ENCODE results near the gene DCDC2.
"Not testable (repeated sequence)": the region's sequence is repeated elsewhere in the genome, so short reads cannot be mapped to it uniquely, and the experiment has no call there.

Gene DCDC2

DNA sequence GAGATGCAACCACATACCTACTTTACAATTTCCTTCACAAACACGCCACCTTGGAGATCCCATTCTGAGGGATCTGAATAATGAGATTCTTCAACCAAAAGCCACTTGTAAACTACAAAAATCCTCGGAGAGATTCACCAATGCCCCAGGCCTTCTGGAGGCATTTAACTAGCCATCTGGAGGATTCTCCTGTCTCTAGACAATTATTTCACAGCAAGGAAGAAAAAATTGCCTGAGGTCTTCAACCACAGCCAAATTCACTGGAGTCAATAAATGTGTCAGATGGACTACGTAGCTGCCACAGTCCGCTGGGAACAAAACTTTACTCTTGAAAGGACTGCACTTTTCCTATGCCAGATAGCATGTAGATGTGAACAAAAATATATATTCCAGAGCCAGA lies 19.0 kb upstream of the DCDC2 start:
- DNase-seq (ENCODE audit: low read depth): no peak
- TF ChIP-seq, protein P1, sequence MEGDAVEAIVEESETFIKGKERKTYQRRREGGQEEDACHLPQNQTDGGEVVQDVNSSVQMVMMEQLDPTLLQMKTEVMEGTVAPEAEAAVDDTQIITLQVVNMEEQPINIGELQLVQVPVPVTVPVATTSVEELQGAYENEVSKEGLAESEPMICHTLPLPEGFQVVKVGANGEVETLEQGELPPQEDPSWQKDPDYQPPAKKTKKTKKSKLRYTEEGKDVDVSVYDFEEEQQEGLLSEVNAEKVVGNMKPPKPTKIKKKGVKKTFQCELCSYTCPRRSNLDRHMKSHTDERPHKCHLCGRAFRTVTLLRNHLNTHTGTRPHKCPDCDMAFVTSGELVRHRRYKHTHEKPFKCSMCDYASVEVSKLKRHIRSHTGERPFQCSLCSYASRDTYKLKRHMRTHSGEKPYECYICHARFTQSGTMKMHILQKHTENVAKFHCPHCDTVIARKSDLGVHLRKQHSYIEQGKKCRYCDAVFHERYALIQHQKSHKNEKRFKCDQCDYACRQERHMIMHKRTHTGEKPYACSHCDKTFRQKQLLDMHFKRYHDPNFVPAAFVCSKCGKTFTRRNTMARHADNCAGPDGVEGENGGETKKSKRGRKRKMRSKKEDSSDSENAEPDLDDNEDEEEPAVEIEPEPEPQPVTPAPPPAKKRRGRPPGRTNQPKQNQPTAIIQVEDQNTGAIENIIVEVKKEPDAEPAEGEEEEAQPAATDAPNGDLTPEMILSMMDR (IDR thresholded peaks at IDR 0.05; ENCODE audit: control insufficient read depth, extremely low read depth, insufficient read depth): no peak
- no peak overlapping the region for H3K4me3 ChIP-seq (ENCODE audit: low read depth, low read length)

DNA sequence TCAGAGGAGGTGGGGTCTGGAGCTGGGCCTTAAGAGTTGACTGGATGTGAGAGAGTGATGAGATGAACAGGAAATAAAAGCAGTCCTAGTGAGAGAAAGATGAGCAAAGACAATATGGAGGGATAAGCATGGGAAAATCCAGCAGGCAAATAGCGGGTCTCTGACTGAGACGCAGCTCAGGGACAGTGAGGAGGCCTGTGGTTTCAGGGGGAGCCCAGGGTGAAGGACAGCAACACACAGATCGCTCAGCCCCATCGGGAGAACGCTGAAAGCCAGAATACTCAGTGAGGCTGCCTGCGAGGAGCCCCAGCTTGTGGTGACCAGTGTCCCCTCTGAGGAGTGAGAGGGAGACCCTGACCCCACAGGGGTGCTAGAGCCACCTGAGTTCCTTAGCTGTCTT lies 16.8 kb upstream of the DCDC2 start:
- no peak for DNase-seq (ENCODE audit: low read depth)
- TF ChIP-seq, protein P1 (IDR thresholded peaks at IDR 0.05; ENCODE audit: control insufficient read depth, extremely low read depth, insufficient read depth): no peak
- no peak overlapping the region for H3K4me3 ChIP-seq (ENCODE audit: low read depth, low read length)

DNA sequence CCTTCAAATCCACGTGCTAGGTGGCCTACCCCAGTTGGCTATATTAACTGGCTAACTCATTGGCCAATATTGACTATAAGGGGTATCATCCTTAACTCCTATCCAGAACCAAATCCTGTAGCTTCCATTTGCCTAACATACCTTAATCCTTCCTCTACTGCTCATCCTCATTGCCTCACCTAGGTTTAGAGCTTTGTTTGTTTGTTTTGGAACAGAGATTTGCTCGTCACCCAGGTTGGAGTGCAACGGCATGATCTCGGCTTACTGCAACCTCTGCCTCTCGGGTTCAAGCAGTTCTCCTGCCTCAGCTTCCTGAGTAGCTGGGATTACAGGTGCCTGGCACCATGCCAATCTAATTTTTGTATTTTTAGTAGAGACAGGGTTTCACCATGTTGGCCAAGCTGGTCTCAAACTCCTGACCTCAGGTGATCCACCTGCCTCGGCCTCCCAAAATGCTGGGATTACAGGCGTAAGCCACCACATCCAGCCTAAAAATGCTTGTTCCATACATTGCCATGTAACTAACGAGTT lies 7.3 kb upstream of the DCDC2 start:
- DNase-seq (ENCODE audit: low read depth); H3K4me3 ChIP-seq (ENCODE audit: low read depth, low read length): not testable (repeated sequence)

DNA sequence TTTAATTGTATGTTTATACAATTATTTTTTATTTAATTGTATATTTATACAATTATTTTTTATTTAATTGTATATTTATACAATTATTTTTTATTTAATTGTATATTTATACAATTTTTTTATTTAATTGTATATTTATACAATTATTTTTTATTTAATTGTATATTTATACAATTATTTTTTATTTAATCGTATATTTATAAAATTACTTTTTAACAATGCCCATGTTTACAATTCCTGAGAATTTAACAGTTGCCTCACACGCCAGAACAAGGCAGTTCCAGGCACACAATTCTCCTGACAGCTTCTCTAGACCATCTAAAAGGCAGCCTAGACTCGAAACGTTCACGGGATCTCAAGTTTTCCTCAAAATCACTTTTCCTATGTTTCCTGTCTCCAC lies 4.5 kb upstream of the DCDC2 start:
- not testable (repeated sequence) for DNase-seq (ENCODE audit: low read depth); H3K4me3 ChIP-seq (ENCODE audit: low read depth, low read length)

DNA sequence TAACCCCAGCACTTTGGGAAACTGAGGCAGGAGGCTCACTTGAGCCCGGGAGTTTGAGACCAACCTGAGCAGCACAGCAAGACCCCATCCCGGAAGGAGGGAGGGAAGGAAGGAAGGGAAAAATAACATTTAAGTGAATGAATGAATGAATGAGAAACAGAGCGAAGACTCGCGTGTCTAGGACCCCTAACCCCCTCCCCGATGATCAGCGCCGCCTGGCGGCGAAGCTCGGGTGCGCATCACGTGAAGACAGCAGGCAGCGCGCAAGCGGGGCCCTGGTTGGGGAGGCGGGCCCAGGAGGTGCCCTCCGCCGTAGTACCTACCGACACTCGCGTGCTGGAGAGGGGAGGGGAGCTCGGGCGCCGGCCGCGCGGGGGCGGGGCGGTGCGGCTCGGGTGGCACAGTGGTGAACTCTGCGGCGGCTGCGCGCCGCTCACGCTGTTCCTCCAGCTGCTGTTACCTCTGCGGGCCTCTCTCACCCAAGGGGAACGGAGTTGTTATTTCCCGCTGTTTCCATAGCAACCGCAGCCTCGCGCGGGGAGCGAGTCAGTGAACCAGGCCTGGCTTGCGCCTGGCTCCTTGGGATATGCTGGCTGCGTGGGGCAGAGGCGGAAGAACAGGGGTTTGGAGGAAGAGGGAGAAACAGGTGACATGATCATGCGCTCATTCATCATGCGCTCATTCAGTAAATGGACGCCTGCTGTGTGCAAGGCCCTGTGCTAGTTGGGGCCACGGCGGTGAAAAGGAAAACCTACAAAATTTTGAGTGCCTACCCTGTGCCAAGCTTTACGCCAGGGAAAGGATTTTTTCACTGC lies 2.0 kb upstream of the DCDC2 start:
- TF ChIP-seq, protein P1 (IDR thresholded peaks at IDR 0.05; ENCODE audit: control insufficient read depth, extremely low read depth, insufficient read depth): peak; percentile 67
- peak; percentile 26 for DNase-seq (ENCODE audit: low read depth)
- peak overlapping the region; percentile 43 for H3K4me3 ChIP-seq (ENCODE audit: low read depth, low read length)

DNA sequence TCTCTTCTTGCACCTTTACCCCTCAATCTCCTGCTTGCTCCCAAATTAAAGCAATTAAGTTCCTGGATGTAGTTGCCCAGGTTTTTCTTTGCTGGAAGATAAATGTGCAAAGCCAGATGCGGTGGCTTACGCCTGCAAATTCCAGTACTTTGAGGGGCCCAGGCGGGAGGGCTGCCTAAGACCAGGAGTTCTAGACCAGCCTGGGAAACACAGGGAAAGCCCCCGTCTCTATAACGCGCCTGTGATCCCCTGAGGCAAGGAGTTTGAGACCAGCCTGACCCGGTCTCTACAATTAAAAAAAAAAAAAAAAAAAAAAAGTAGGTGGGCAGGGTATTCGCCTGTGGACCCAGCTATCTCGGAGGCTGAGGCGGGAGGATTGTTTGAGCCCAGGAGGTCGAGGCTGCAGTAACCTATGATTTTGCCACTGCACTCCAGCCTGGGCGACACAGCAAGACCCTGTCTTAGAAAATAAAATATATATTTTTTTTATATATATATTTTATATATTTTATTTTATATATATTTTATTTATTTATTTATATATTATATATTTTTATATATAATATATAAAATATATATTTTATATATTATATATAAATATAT lies 461 bp upstream of the DCDC2 start:
- no peak overlapping the region for H3K4me3 ChIP-seq (ENCODE audit: low read depth, low read length)
- TF ChIP-seq, protein P1 (IDR thresholded peaks at IDR 0.05; ENCODE audit: control insufficient read depth, extremely low read depth, insufficient read depth): no peak
- DNase-seq (ENCODE audit: low read depth): no peak

DNA sequence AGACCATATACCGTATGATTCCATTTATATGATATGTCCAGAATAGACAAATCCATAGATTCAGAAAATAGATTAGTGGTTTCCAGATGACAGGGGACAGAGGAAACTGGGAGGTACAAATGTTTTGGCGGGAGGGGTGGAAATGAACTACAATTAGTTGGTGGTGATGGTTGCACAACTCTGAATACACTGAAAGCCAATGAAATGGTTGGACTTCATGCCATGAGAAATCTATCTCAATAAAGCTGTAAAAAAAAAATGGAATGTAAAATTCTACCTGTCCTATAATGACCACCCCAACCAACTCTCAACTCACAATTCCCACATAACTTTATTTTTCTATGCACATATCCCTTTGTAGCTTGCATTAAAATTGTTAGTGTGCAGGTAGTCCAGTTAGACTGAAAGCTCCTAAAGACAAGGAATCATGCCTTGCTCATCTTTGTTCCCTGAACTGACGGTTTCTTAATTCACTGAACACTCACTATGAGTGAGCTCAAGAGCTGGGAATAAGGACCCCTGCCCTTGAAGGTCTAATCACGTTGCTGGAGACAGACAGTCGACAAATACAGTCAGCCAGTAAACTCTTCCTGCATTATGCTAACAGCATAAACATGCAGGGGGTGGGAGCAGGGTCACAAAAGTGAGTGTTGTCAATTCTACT lies 1.4 kb downstream of the DCDC2 start:
- no peak for DNase-seq (ENCODE audit: low read depth)
- H3K4me3 ChIP-seq (ENCODE audit: low read depth, low read length): no peak overlapping the region
- TF ChIP-seq, protein P1 (IDR thresholded peaks at IDR 0.05; ENCODE audit: control insufficient read depth, extremely low read depth, insufficient read depth): no peak

All from LNCaP clone FGC (cell line).